Tongue (tissue), 2 donors: ENCODE measurements around the gene SMIM26. TPM values are rescaled to one million over a fixed set of nuclear protein-coding genes. Genes with fewer than 3 reads are reported as not detected.
"Not testable (repeated sequence)": the region's sequence is repeated elsewhere in the genome, so short reads cannot be mapped to it uniquely, and the experiment has no call there.

Experiments used
- DNase-seq: peaks from one replicate; pipeline ENCODE4 v3.0.0-alpha.2; 2015
- total RNA-seq: library from RNA; depleted of rRNA; stranded (reverse); fragments of >200 nt; gene quantifications from one replicate; pipeline ENCODE4 v1.2.3, GENCODE V29; 2014

SMIM26 gene
- total RNA-seq, result 143 TPM

- peak; percentile 97 for DNase-seq
Measured at GRCh38 chr20:18566892-18567738, at the start of gene SMIM26. Gene SMIM26, plus strand, starts transcription at chr20:18567432. Its CDS starts 47 bp downstream, at chr20:18567479.

- DNase-seq, result not testable (repeated sequence)
Measured at GRCh38 chr20:18522066-18522465, 45.2 kb upstream of the SMIM26 start.

GRCh38 chr20:18523066-18523465, 44.2 kb upstream of the SMIM26 start:
- DNase-seq, result no peak

- no peak for DNase-seq
Measured at GRCh38 chr20:18524646-18525045, 42.6 kb upstream of the SMIM26 start.

GRCh38 chr20:18526761-18527160, 40.5 kb upstream of the SMIM26 start:
- not testable (repeated sequence) for DNase-seq

- DNase-seq, result no peak
Measured at GRCh38 chr20:18527339-18527738, 39.9 kb upstream of the SMIM26 start.

GRCh38 chr20:18527836-18528235, 39.4 kb upstream of the SMIM26 start:
- no peak for DNase-seq

GRCh38 chr20:18529041-18529440, 38.2 kb upstream of the SMIM26 start:
- DNase-seq, result no peak

GRCh38 chr20:18532626-18533025, 34.6 kb upstream of the SMIM26 start:
- DNase-seq, result no peak

- no peak for DNase-seq
Measured at GRCh38 chr20:18533491-18533890, 33.7 kb upstream of the SMIM26 start.

GRCh38 chr20:18533978-18534644, 33.1 kb upstream of the SMIM26 start:
- DNase-seq, result no peak

GRCh38 chr20:18537651-18538050, 29.6 kb upstream of the SMIM26 start:
- DNase-seq, result no peak

- no peak for DNase-seq
Measured at GRCh38 chr20:18541741-18542140, 25.5 kb upstream of the SMIM26 start.

GRCh38 chr20:18543216-18543615, 24.0 kb upstream of the SMIM26 start:
- DNase-seq, result no peak

GRCh38 chr20:18543932-18544331, 23.3 kb upstream of the SMIM26 start:
- no peak for DNase-seq

GRCh38 chr20:18545566-18545965, 21.7 kb upstream of the SMIM26 start:
- no peak for DNase-seq

- no peak for DNase-seq
Measured at GRCh38 chr20:18548465-18548864, 18.8 kb upstream of the SMIM26 start.

GRCh38 chr20:18553746-18554145, 13.5 kb upstream of the SMIM26 start:
- DNase-seq, result no peak

- DNase-seq, result no peak
Measured at GRCh38 chr20:18567739-18568091, 483 bp downstream of the SMIM26 start.

GRCh38 chr20:18571009-18571408, 3.8 kb downstream of the SMIM26 start:
- no peak for DNase-seq

GRCh38 chr20:18571578-18571977, 4.3 kb downstream of the SMIM26 start:
- DNase-seq, result no peak

GRCh38 chr20:18577942-18578341, 10.7 kb downstream of the SMIM26 start:
- DNase-seq, result no peak

- no peak for DNase-seq
Measured at GRCh38 chr20:18578581-18578980, 11.3 kb downstream of the SMIM26 start.

GRCh38 chr20:18580012-18580411, 12.8 kb downstream of the SMIM26 start:
- no peak for DNase-seq
